SK-N-MC (cell line): Measurements from ENCODE around the gene LTBP1.

Experiments
- EZH2 ChIP-seq: fragments of 200-600 bp; sonication (generic); IDR thresholded peaks from one replicate; pipeline ENCODE4 v1.6.1; 2017; ENCODE audit warnings: antibody characterized with exemption
- POLR2AphosphoS5 ChIP-seq: IDR thresholded peaks from 2 replicates; pipeline ENCODE4 v1.6.1; 2012; ENCODE audit warnings: mild to moderate bottlenecking, low read depth, low read length, borderline replicate concordance

GRCh38 chr2:33365264-33365970 is 418.7 kb downstream of the LTBP1 start:
- TF ChIP-seq POLR2AphosphoS5 (no peak), EZH2 (no peak)
